Measurements from ENCODE around the gene PTCD1. TPM values are rescaled to one million over a fixed set of nuclear protein-coding genes. Genes with fewer than 3 reads are reported as not detected.
"Not testable (repeated sequence)": the region's sequence is repeated elsewhere in the genome, so short reads cannot be mapped to it uniquely, and the experiment has no call there.

Gene PTCD1
- total and polyA plus RNA-seq, 9 of the 15 experiments (the other 6 are each of a cell fraction or from before 2014, with no cell fraction given): 0.46 to 17.1 (median 6.2) TPM

DNA sequence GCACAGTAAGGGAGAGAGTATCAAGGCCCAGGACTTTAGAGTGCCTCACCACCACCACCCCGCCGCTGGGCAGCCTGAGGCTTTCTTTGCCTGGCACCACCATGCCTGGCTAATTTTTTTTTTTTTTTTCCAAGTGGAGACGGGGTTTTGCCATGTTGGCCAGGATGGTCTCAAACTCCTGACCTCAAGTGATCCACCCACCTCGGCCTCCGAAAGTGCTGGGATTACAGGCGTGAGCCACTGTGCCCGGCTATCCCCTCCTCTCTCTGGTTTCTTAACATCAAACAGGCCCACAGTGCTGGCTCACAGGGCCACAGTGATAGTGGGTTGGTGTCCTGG is 58.9 kb downstream of the PTCD1 start:
- H3K79me2 ChIP-seq (ENCODE audit: control insufficient read depth, insufficient read depth, low read length): peaks cover 86% of the 10 kb centered on the region
- POLR2A ChIA-PET: interaction anchor here (0.6 to 1.4 kb wide), 4 partner anchors 8 to 25 kb away, joined by 3 to 4 read pairs (median 4); no protein-coding TSS in a partner anchor
- intact Hi-C loops (cut with micrococcal nuclease); H3K9me3 ChIP-seq (replicated peaks; ENCODE audit: control insufficient read depth, insufficient read depth, low read depth, low read length); H3K9me1 ChIP-seq (ENCODE audit: control insufficient read depth, insufficient read depth, low read length); in situ Hi-C loops (cut with MboI); ATAC-seq; BruUV-seq (replicated peaks); CTCF ChIA-PET (ENCODE audit: low intra/inter-chr PET ratio); DNase-seq (ENCODE audit: extremely low read depth in 1 of 4, low spot score in 3 of 4); H2AFZ ChIP-seq (ENCODE audit: low read depth, low read length); H3K27me3 ChIP-seq (ENCODE audit: control insufficient read depth in 2 of 2, insufficient read depth in 2 of 2, low read length in 2 of 2); FAIRE-seq: not testable (repeated sequence)
- peak overlapping the region; percentile 10 for H3K4me3 ChIP-seq
- TF ChIP-seq MED1 (CRISPR knock-in tag; IDR thresholded peaks at IDR 0.05; ENCODE audit: borderline replicate concordance) (0 out of 2 replicates have a peak, but pooled peaks have one; percentile 38), RBBP5 (IDR thresholded peaks at IDR 0.05; ENCODE audit: borderline replicate concordance, insufficient read depth, low read length, poor library complexity, severe bottlenecking) (peak; percentile 32), HMGN3 (IDR thresholded peaks at IDR 0.05; ENCODE audit: borderline replicate concordance, extremely low read depth, insufficient read length, low read depth, low read length) (peak; percentile 20)
- TF ChIP-seq, protein P1, sequence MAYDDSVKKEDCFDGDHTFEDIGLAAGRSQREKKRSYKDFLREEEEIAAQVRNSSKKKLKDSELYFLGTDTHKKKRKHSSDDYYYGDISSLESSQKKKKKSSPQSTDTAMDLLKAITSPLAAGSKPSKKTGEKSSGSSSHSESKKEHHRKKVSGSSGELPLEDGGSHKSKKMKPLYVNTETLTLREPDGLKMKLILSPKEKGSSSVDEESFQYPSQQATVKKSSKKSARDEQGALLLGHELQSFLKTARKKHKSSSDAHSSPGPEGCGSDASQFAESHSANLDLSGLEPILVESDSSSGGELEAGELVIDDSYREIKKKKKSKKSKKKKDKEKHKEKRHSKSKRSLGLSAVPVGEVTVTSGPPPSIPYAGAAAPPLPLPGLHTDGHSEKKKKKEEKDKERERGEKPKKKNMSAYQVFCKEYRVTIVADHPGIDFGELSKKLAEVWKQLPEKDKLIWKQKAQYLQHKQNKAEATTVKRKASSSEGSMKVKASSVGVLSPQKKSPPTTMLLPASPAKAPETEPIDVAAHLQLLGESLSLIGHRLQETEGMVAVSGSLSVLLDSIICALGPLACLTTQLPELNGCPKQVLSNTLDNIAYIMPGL (CRISPR knock-in tag; IDR thresholded peaks at IDR 0.05): 0 out of 2 replicates have a peak, but pooled peaks have one; percentile 39
- peaks cover 23% of the 10 kb centered on the region; the same call in 1 of the 2 replicates for H4K20me1 ChIP-seq (replicated peaks; ENCODE audit: control insufficient read depth, insufficient read depth, low read length)
- H3K4me1 ChIP-seq (replicated peaks in 1 of 2; ENCODE audit: control insufficient read depth in 2 of 2, insufficient read depth in 2 of 2, low read length in 2 of 2): peaks cover 27 to 58% of the 10 kb centered on the region in 2 experiments
- peak overlapping the region; percentile 88 for H3K4me2 ChIP-seq (ENCODE audit: insufficient read depth, low read length)
- H3K27ac ChIP-seq (ENCODE audit: extremely low read depth, low read depth, low read length): peak overlapping the region; percentile 73
- peak overlapping the region; percentile 64 to 82 for H3K9ac ChIP-seq (ENCODE audit: insufficient read depth in 1 of 2, low read depth in 2 of 2, low read length in 2 of 2)
- peaks cover 67% of the 10 kb centered on the region for H3K36me3 ChIP-seq (ENCODE audit: control insufficient read depth, insufficient read depth, low read length)
- 54% methylated on average over 7 of the region's 7 CpGs for WGBS (ENCODE audit: insufficient coverage, low coverage, missing lambda C conversion rate)
